GM23338 (cell line): Measurements from ENCODE around the gene ATG2B. TPM values are rescaled to one million over a fixed set of nuclear protein-coding genes. Genes with fewer than 3 reads are reported as not detected.

Source experiments
- ATAC-seq: fragments of 200-7000 bp; cut with Tn5 transposase; 3 replicates; pipeline ENCODE4 v1.9.1; 2020
- DNase-seq: peaks from one replicate; pipeline ENCODE4 v3.0.0-alpha.2; 2015; ENCODE audit warnings: low spot score
- H2AFZ ChIP-seq: fragments of 200-600 bp; sonication (generic); 2 replicates; pipeline ENCODE4 v1.8.0; 2016; ENCODE audit warnings: antibody characterized with exemption, mild to moderate bottlenecking, moderate library complexity
- H3F3A ChIP-seq: fragments of 200-600 bp; sonication (generic); replicated peaks from 2 replicates; pipeline ENCODE4 v1.8.0; 2017; ENCODE audit warnings: antibody characterized with exemption, mixed run types, low read depth
- H3K27ac ChIP-seq: fragments of 200-600 bp; sonication (generic); 2 replicates; pipeline ENCODE4 v1.6.1; 2016; ENCODE audit warnings: low read depth
- H3K27me3 ChIP-seq: fragments of 200-600 bp; sonication (generic); 2 replicates; pipeline ENCODE4 v1.8.0; 2016; ENCODE audit warnings: mild to moderate bottlenecking, mixed run types, moderate library complexity; ENCODE audit not compliant: insufficient read depth
- H3K36me3 ChIP-seq: fragments of 200-600 bp; sonication (generic); 2 replicates; pipeline ENCODE4 v1.8.0; 2016; ENCODE audit warnings: mild to moderate bottlenecking; ENCODE audit not compliant: insufficient read depth
- H3K4me1 ChIP-seq: fragments of 200-600 bp; sonication (generic); 2 replicates; pipeline ENCODE4 v1.8.0; 2016; ENCODE audit warnings: mild to moderate bottlenecking, moderate library complexity; ENCODE audit not compliant: insufficient read depth
- H3K4me2 ChIP-seq: fragments of 200-600 bp; sonication (generic); 2 replicates; pipeline ENCODE4 v1.7.1; 2017; ENCODE audit warnings: mixed run types
- H3K4me3 ChIP-seq: fragments of 200-600 bp; sonication (generic); 2 replicates; pipeline ENCODE4 v1.6.1; 2016; ENCODE audit warnings: mixed run types
- H3K79me2 ChIP-seq: fragments of 200-600 bp; sonication (generic); replicated peaks from 2 replicates; pipeline ENCODE4 v1.8.0; 2017; ENCODE audit warnings: mild to moderate bottlenecking; ENCODE audit not compliant: insufficient read depth
- H3K9me2 ChIP-seq: fragments of 200-600 bp; sonication (generic); 2 replicates; pipeline ENCODE4 v1.8.0; 2017; ENCODE audit not compliant: insufficient read depth
- H4K20me1 ChIP-seq: fragments of 200-600 bp; sonication (generic); replicated peaks from 2 replicates; pipeline ENCODE4 v1.8.0; 2017; ENCODE audit warnings: mild to moderate bottlenecking; ENCODE audit not compliant: insufficient read depth
- H3K27ac Mint-ChIP-seq: 2 replicates; pipeline ENCODE4 v1.8.0; 2020; ENCODE audit warnings: inconsistent platforms, mild to moderate bottlenecking, moderate library complexity, mixed read lengths
- H3K27me3 Mint-ChIP-seq: 3 replicates; pipeline ENCODE4 v1.8.0; 2022; ENCODE audit warnings: low read depth, mild to moderate bottlenecking, moderate library complexity, mixed read lengths, inconsistent platforms; ENCODE audit not compliant: insufficient read depth, poor library complexity
- H3K36me3 Mint-ChIP-seq: 3 replicates; pipeline ENCODE4 v1.8.0; 2021; ENCODE audit warnings: low read depth, mild to moderate bottlenecking, inconsistent platforms, moderate library complexity, mixed read lengths
- H3K4me1 Mint-ChIP-seq: 3 replicates; pipeline ENCODE4 v1.8.0; 2020; ENCODE audit warnings: mild to moderate bottlenecking, inconsistent platforms, mixed read lengths
- H3K4me3 Mint-ChIP-seq: 3 replicates; pipeline ENCODE4 v1.8.0; 2021; ENCODE audit warnings: moderate library complexity, mild to moderate bottlenecking, inconsistent platforms, mixed read lengths
- H3K9me3 Mint-ChIP-seq: 3 replicates; pipeline ENCODE4 v1.8.0; 2020; ENCODE audit warnings: moderate library complexity, mild to moderate bottlenecking, inconsistent platforms, mixed read lengths
- CTCF ChIP-seq, 2 experiments: fragments of 200-600 bp in 1 of 2; sonication (generic) in 1 of 2; conservative IDR thresholded peaks; 2 replicates each; pipeline versions ENCODE4 v1.5.1 to v1.6.1; 2016 to 2017; ENCODE audit warnings: antibody characterized with exemption in 2 of 2, low read depth in 2 of 2, mild to moderate bottlenecking in 2 of 2, moderate library complexity in 1 of 2
- ETS1 ChIP-seq: IDR thresholded peaks from 2 replicates; pipeline ENCODE4 v1.6.1; 2016; ENCODE audit warnings: antibody characterized with exemption
- EZH2 ChIP-seq: fragments of 200-600 bp; sonication (generic); IDR thresholded peaks from one replicate; pipeline ENCODE4 v1.8.0; 2017; ENCODE audit warnings: antibody characterized with exemption, mild to moderate bottlenecking, low read depth; ENCODE audit not compliant: unreplicated experiment
- EZH2phosphoT487 ChIP-seq: fragments of 200-600 bp; sonication (generic); IDR thresholded peaks from one replicate; pipeline ENCODE4 v1.8.1; 2018; ENCODE audit warnings: antibody characterized with exemption; ENCODE audit not compliant: unreplicated experiment
- JUNB ChIP-seq: IDR thresholded peaks from one replicate; pipeline ENCODE4 v1.6.1; 2016; ENCODE audit warnings: antibody characterized with exemption; ENCODE audit not compliant: unreplicated experiment
- NANOG ChIP-seq: IDR thresholded peaks from 2 replicates; pipeline ENCODE4 v1.6.1; 2016; ENCODE audit warnings: antibody characterized with exemption, borderline replicate concordance
- REST ChIP-seq: IDR thresholded peaks from one replicate; pipeline ENCODE4 v1.6.1; 2018; ENCODE audit warnings: antibody characterized with exemption; ENCODE audit not compliant: unreplicated experiment
- STAT1 ChIP-seq: IDR thresholded peaks from one replicate; pipeline ENCODE4 v1.6.1; 2016; ENCODE audit warnings: antibody characterized with exemption; ENCODE audit not compliant: unreplicated experiment
- ZNF114 ChIP-seq: fragments of 250-450 bp; sonication (Bioruptor Pico); IDR thresholded peaks from 2 replicates; pipeline ENCODE4 v1.5.0; 2020; ENCODE audit warnings: mild to moderate bottlenecking, moderate library complexity
- ZNF331 ChIP-seq: fragments of 250-450 bp; sonication (Bioruptor Pico); IDR thresholded peaks from 2 replicates; pipeline ENCODE4 v1.5.0; 2020; ENCODE audit warnings: low read depth, mild to moderate bottlenecking, moderate library complexity
- ZNF462 ChIP-seq: fragments of 250-450 bp; sonication (Bioruptor Pico); IDR thresholded peaks from 2 replicates; pipeline ENCODE4 v1.5.0; 2020; ENCODE audit warnings: mild to moderate bottlenecking, moderate library complexity
- polyA plus RNA-seq: library from polyadenylated mRNA; unstranded; fragments of >200 nt; fragmentation: Nextera tagmentation; extraction: Ambion mirVana; gene quantifications from 2 replicates; pipeline ENCODE4 v1.2.1, GENCODE V29; 2016
- total RNA-seq: library from RNA; depleted of rRNA; stranded (reverse); fragments of >200 nt; shearing (Covaris generic); gene quantifications from 2 replicates; pipeline ENCODE4 v1.2.3, GENCODE V29; 2014

The ATG2B gene
- total and polyA plus RNA-seq, 2 experiments from 2014 or later: 3.8 to 15.4 TPM

- TF ChIP-seq EZH2phosphoT487: no peak
- no peak for TF ChIP-seq REST
- TF ChIP-seq ZNF114 (CRISPR knock-in tag): no peak
- TF ChIP-seq ETS1: no peak
These were observed 106.1 kb downstream of the ATG2B start (continued) for GRCh38 chr14:96257056-96257455.

- Mint-ChIP-seq H3K4me1 (peaks cover 9% of the 10 kb centered on the region), H3K27ac (no peak overlapping the region)
These were observed 106.7 kb downstream of the ATG2B start for GRCh38 chr14:96256407-96256806.

More at GRCh38 chr14:96256407-96256806, 106.7 kb downstream of the ATG2B start:
- Mint-ChIP-seq H3K27me3 (peaks cover 8% of the 10 kb centered on the region), H3K9me3 (no peaks in the 10 kb centered on the region; the same call in 1 of the 3 replicates), H3K36me3 (no peaks in the 10 kb centered on the region; the same call in 2 of the 3 replicates), H3K4me3 (no peak overlapping the region)
- H3K36me3 ChIP-seq: no peaks in the 10 kb centered on the region
- H3K79me2 ChIP-seq: no peaks in the 10 kb centered on the region
- H4K20me1 ChIP-seq: no peaks in the 10 kb centered on the region
- H2AFZ ChIP-seq: no peak overlapping the region
- no peak overlapping the region for H3K4me3 ChIP-seq
- no peaks in the 10 kb centered on the region for H3K27me3 ChIP-seq
- H3K4me2 ChIP-seq: no peak overlapping the region
- TF ChIP-seq NANOG (no peak), EZH2phosphoT487 (no peak), STAT1 (no peak), ZNF462 (no peak), CTCF (conservative IDR thresholded peaks at IDR 0.05; ENCODE audit: low read depth in 2 of 2) (no peak), ZNF331 (CRISPR knock-in tag) (no peak), EZH2 (no peak), JUNB (no peak)
- DNase-seq: no peak
- H3K9me2 ChIP-seq: 0 out of 2 replicates have a peak, but pooled peaks cover 5% of the 10 kb centered on the region
- H3K27ac ChIP-seq: no peak overlapping the region
- no peak for ATAC-seq
- H3K4me1 ChIP-seq: no peaks in the 10 kb centered on the region
- no peaks in the 10 kb centered on the region for H3F3A ChIP-seq
